Rectal smooth muscle tissue (tissue), 1 donor: Measurements from ENCODE around the gene COLGALT1.
"Not testable (repeated sequence)": the region's sequence is repeated elsewhere in the genome, so short reads cannot be mapped to it uniquely, and the experiment has no call there.

Source experiments
- H3K27ac ChIP-seq: one replicate; pipeline ENCODE4 v1.7.0; 2013; ENCODE audit warnings: low read depth, low read length, inconsistent platforms
- H3K27me3 ChIP-seq: one replicate; pipeline ENCODE4 v1.7.0; 2013; ENCODE audit warnings: low read length; ENCODE audit not compliant: control insufficient read depth, insufficient read depth
- H3K36me3 ChIP-seq: one replicate; pipeline ENCODE4 v1.7.0; 2013; ENCODE audit warnings: low read length; ENCODE audit not compliant: control insufficient read depth, insufficient read depth
- H3K4me1 ChIP-seq: one replicate; pipeline ENCODE4 v1.7.0; 2013; ENCODE audit warnings: low read length; ENCODE audit not compliant: control insufficient read depth, insufficient read depth
- H3K4me3 ChIP-seq: one replicate; pipeline ENCODE4 v1.7.0; 2013; ENCODE audit warnings: low read length
- H3K9ac ChIP-seq: one replicate; pipeline ENCODE4 v1.7.0; 2013; ENCODE audit warnings: low read length

The COLGALT1 gene

GRCh38 chr19:17555480-17555928, at the start of gene COLGALT1:
Gene COLGALT1 (plus strand): TSS chr19:17555649. CDS start chr19:17555714, 65 bp downstream.
- peaks cover 13% of the 10 kb centered on the region for H3K36me3 ChIP-seq
- H3K9ac ChIP-seq, result peak within 1 kb of the TSS; percentile 45
- peak within 1 kb of the TSS; percentile 57 for H3K27ac ChIP-seq
- peak within 1 kb of the TSS; percentile 75 for H3K4me3 ChIP-seq
- H3K27me3 ChIP-seq, result no peaks in the 10 kb centered on the region
- H3K4me1 ChIP-seq, result no peaks in the 10 kb centered on the region

- Histone ChIP-seq H3K4me1 (peaks cover 6% of the 10 kb centered on the region), H3K27me3 (no peaks in the 10 kb centered on the region), H3K4me3 (no peak overlapping the region), H3K9ac (no peak overlapping the region), H3K36me3 (no peaks in the 10 kb centered on the region), H3K27ac (no peak overlapping the region)
Measured at GRCh38 chr19:17506745-17507144, 48.7 kb upstream of the COLGALT1 start.

- not testable (repeated sequence) for H3K4me3 ChIP-seq, H3K9ac ChIP-seq, H3K27ac ChIP-seq, H3K36me3 ChIP-seq, H3K4me1 ChIP-seq, H3K27me3 ChIP-seq
Measured at GRCh38 chr19:17508558-17508933, 46.9 kb upstream of the COLGALT1 start.

GRCh38 chr19:17510220-17510993, 45.0 kb upstream of the COLGALT1 start:
- Histone ChIP-seq H3K27ac (peak overlapping the region; percentile 99), H3K4me3 (peak overlapping the region; percentile 90), H3K4me1 (peaks cover 6% of the 10 kb centered on the region)

GRCh38 chr19:17511724-17512573, 43.5 kb upstream of the COLGALT1 start:
- Histone ChIP-seq H3K9ac (peak overlapping the region; percentile 91), H3K4me1 (peaks cover 6% of the 10 kb centered on the region), H3K36me3 (peaks cover 7% of the 10 kb centered on the region), H3K27me3 (no peaks in the 10 kb centered on the region), H3K27ac (peak overlapping the region; percentile 99), H3K4me3 (peak overlapping the region; percentile 90)

More at GRCh38 chr19:17510220-17510993, 45.0 kb upstream of the COLGALT1 start:
- Histone ChIP-seq H3K9ac (peak overlapping the region; percentile 68), H3K27me3 (no peaks in the 10 kb centered on the region), H3K36me3 (no peaks in the 10 kb centered on the region)

- H3K9ac ChIP-seq, result peak overlapping the region; percentile 3
- peaks cover 12% of the 10 kb centered on the region for H3K36me3 ChIP-seq
- H3K27me3 ChIP-seq, result no peaks in the 10 kb centered on the region
- H3K4me3 ChIP-seq, result peak overlapping the region; percentile 90
- H3K4me1 ChIP-seq, result peaks cover 6% of the 10 kb centered on the region
- peak overlapping the region; percentile 99 for H3K27ac ChIP-seq
Measured at GRCh38 chr19:17512574-17512939, 42.9 kb upstream of the COLGALT1 start.

GRCh38 chr19:17515408-17516149, 39.9 kb upstream of the COLGALT1 start:
- Histone ChIP-seq H3K27me3 (no peaks in the 10 kb centered on the region), H3K27ac (no peak overlapping the region), H3K9ac (no peak overlapping the region), H3K4me3 (no peak overlapping the region), H3K4me1 (peaks cover 2% of the 10 kb centered on the region), H3K36me3 (peaks cover 14% of the 10 kb centered on the region)

- Histone ChIP-seq H3K27me3 (no peaks in the 10 kb centered on the region), H3K4me1 (no peaks in the 10 kb centered on the region), H3K4me3 (no peak overlapping the region), H3K36me3 (peaks cover 14% of the 10 kb centered on the region), H3K9ac (no peak overlapping the region), H3K27ac (no peak overlapping the region)
Measured at GRCh38 chr19:17517898-17518297, 37.6 kb upstream of the COLGALT1 start.

- not testable (repeated sequence) for H3K27ac ChIP-seq, H3K9ac ChIP-seq, H3K4me3 ChIP-seq, H3K4me1 ChIP-seq, H3K27me3 ChIP-seq
- peaks cover 14% of the 10 kb centered on the region for H3K36me3 ChIP-seq
Measured at GRCh38 chr19:17518654-17519053, 36.8 kb upstream of the COLGALT1 start.

- H3K36me3 ChIP-seq, result peaks cover 14% of the 10 kb centered on the region
Measured at GRCh38 chr19:17519967-17520366, 35.5 kb upstream of the COLGALT1 start.

GRCh38 chr19:17520865-17521264, 34.6 kb upstream of the COLGALT1 start:
- Histone ChIP-seq H3K36me3 (peaks cover 13% of the 10 kb centered on the region), H3K27me3 (no peaks in the 10 kb centered on the region), H3K27ac (no peak overlapping the region)

More at GRCh38 chr19:17519967-17520366, 35.5 kb upstream of the COLGALT1 start:
- Histone ChIP-seq H3K9ac (no peak overlapping the region), H3K4me1 (no peaks in the 10 kb centered on the region), H3K27ac (no peak overlapping the region), H3K4me3 (no peak overlapping the region), H3K27me3 (no peaks in the 10 kb centered on the region)

More at GRCh38 chr19:17520865-17521264, 34.6 kb upstream of the COLGALT1 start:
- Histone ChIP-seq H3K4me3 (no peak overlapping the region), H3K9ac (no peak overlapping the region), H3K4me1 (no peaks in the 10 kb centered on the region)
